HFF-Myc (cell line): ENCODE data around the gene PLCB3.
"Not testable (repeated sequence)": the region's sequence is repeated elsewhere in the genome, so short reads cannot be mapped to it uniquely, and the experiment has no call there.

Source experiments
- DNase-seq: peaks from one replicate; pipeline ENCODE4 v3.0.0-alpha.2; 2011; ENCODE audit warnings: low read depth; ENCODE audit errors: extremely low read depth
- H3K4me3 ChIP-seq: replicated peaks from 2 replicates; pipeline ENCODE4 v1.5.1; 2011; ENCODE audit warnings: low read depth, mild to moderate bottlenecking, control low read depth, low read length
- TF ChIP-seq, protein P1 (sequence below): IDR thresholded peaks from 2 replicates; pipeline ENCODE4 v1.5.1; 2012; ENCODE audit warnings: mild to moderate bottlenecking, low read depth, low read length, control low read depth; ENCODE audit errors: missing control alignments

PLCB3 gene

DNA sequence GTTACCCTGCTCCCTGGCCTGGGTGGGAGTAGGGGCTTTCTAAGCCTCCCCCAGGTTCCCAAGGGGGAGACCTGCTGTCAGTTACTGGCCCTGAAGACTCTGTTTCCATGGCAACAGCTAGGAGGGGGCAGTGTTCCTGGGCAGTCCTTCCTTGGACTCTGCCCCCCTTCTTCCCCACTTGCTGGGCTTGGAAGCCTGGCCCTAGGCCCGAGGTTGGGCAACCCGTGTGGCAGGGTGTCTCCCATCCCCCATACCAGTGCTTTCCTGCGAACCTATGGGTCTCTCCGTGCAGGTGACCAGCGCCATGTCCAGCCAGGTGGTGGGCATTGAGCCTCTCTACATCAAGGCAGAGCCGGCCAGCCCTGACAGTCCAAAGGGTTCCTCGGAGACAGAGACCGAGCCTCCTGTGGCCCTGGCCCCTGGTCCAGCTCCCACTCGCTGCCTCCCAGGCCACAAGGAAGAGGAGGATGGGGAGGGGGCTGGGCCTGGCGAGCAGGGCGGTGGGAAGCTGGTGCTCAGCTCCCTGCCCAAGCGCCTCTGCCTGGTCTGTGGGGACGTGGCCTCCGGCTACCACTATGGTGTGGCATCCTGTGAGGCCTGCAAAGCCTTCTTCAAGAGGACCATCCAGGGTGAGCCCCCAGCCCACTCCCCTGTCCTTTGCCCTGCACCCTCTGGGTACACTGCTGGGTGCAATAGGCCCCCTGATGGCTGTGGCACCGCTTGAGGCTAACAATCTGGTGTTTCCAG, 55.7 kb downstream of the PLCB3 start:
- TF ChIP-seq, protein P1, sequence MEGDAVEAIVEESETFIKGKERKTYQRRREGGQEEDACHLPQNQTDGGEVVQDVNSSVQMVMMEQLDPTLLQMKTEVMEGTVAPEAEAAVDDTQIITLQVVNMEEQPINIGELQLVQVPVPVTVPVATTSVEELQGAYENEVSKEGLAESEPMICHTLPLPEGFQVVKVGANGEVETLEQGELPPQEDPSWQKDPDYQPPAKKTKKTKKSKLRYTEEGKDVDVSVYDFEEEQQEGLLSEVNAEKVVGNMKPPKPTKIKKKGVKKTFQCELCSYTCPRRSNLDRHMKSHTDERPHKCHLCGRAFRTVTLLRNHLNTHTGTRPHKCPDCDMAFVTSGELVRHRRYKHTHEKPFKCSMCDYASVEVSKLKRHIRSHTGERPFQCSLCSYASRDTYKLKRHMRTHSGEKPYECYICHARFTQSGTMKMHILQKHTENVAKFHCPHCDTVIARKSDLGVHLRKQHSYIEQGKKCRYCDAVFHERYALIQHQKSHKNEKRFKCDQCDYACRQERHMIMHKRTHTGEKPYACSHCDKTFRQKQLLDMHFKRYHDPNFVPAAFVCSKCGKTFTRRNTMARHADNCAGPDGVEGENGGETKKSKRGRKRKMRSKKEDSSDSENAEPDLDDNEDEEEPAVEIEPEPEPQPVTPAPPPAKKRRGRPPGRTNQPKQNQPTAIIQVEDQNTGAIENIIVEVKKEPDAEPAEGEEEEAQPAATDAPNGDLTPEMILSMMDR, result no peak
- no peak for DNase-seq
- H3K4me3 ChIP-seq, result peak overlapping the region; percentile 79

DNA sequence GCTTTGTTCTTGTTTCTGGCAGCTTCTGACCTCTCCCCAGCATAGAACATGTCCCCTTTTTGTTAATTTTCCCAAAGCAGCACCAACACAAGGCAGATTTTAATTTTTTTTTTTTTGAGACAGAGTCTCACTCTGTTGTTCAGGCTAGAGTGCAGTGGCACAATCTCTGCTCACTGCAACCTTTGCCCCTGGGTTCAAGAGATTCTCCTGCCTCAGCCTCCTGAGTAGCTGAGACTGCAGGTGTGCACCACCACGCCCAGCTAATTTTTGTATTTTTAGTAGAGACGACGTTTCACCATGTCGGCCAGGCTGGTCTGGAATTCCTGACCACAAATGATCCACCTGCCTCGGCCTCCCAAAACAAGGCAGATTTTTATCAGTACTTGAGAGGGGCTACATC, 56.5 kb downstream of the PLCB3 start:
- not testable (repeated sequence) for DNase-seq

DNA sequence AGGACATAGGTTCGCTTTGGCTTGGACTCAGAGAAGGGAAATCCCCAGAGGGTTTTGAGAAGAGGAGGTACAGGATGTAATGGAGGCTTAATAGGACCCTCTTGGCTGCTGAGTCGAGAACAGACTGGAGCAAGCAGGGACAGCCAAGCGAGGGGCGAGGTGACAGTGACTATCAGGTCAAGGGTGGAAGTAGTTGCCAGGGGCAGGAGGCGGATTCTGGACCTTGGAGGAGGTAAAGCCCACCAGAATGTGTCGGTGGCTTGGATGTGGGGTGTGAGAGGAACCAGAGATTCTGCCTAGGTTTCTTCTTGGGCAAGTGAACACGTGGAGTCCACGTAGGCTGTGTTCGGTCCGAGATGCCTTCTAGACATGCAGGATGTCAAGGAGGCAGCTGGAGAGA, 61.6 kb downstream of the PLCB3 start:
- no peak for DNase-seq
- H3K4me3 ChIP-seq, result no peak overlapping the region
- TF ChIP-seq, protein P1, result no peak

More for the DNA sequence above, 56.5 kb downstream of the PLCB3 start:
- not testable (repeated sequence) for H3K4me3 ChIP-seq

DNA sequence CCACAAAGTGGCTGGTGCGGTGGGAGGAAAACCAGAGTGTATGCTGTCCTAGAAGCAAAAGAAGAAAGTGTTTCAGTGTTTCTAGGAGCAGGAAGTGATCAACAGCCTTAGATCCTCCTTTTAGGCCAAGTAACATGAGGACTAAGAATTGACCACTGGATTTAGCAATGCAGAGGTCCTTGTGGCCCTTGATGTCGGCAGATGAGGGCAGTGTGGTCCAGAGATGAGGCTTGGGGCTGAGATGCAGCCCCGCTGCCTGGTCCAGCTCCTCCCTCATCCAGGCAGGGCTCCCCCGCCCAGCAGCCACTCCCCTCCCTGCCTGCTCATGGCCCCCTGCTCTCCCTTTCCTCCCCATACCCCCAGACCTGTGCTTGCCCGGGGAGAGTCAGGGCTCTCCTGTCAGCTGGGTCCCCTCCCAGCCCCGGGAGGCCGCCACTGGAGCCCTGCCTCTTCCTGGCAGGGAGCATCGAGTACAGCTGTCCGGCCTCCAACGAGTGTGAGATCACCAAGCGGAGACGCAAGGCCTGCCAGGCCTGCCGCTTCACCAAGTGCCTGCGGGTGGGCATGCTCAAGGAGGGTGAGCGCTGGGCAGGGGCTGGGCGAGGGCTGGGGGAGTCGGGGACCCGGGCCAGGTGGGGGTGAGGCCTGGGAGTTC, 62.3 kb downstream of the PLCB3 start:
- no peak overlapping the region for H3K4me3 ChIP-seq
- TF ChIP-seq, protein P1, result no peak
- no peak for DNase-seq

DNA sequence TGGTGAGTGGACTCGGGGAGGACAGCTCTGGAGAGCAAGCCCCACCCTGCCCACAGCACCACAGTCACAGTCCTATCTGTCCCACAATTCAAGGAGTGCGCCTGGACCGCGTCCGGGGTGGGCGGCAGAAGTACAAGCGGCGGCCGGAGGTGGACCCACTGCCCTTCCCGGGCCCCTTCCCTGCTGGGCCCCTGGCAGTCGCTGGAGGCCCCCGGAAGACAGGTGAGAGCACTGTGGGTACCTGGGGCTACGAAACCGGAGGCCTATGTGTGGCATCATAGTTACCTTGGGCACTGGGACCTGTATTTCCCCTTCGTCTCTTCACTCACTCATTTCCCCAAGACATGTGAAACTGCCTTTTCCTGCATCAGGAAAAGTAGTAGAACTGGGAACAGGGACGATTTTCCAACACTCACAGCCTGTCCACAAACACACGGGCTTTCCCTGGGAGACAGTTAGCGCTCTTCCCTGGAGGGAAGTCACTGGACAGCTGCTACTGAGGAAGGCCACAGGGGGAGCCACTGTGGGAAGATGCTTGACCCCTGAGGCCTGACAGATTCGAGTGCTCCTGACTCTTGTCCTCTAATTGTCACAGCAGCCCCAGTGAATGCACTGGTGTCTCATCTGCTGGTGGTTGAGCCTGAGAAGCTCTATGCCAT, 62.9 kb downstream of the PLCB3 start:
- DNase-seq, result no peak
- H3K4me3 ChIP-seq, result no peak overlapping the region
- TF ChIP-seq, protein P1, result peak; percentile 30

DNA sequence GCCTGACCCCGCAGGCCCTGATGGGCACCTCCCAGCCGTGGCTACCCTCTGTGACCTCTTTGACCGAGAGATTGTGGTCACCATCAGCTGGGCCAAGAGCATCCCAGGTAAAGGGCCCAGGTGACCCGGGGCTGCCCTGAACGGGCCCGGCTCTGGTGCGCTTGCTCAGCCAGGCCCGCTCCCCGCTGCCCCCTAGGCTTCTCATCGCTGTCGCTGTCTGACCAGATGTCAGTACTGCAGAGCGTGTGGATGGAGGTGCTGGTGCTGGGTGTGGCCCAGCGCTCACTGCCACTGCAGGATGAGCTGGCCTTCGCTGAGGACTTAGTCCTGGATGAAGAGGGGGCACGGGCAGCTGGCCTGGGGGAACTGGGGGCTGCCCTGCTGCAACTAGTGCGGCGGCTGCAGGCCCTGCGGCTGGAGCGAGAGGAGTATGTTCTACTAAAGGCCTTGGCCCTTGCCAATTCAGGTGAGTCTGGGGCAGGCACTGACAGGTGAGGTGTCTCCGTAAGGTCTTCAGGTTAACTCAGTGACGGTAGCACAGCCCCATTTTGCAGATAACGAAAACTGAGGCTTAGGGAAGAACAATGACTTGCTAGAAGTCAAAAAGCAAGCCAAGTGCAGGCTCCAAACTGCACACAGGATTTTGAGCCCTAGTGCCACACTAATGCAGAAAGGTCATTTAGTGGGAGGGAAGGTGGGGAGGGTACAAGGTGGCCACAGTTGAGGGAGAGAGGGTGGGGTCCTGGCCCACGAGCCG, 63.7 kb downstream of the PLCB3 start:
- H3K4me3 ChIP-seq, result no peak overlapping the region
- DNase-seq, result no peak
- TF ChIP-seq, protein P1, result no peak

DNA sequence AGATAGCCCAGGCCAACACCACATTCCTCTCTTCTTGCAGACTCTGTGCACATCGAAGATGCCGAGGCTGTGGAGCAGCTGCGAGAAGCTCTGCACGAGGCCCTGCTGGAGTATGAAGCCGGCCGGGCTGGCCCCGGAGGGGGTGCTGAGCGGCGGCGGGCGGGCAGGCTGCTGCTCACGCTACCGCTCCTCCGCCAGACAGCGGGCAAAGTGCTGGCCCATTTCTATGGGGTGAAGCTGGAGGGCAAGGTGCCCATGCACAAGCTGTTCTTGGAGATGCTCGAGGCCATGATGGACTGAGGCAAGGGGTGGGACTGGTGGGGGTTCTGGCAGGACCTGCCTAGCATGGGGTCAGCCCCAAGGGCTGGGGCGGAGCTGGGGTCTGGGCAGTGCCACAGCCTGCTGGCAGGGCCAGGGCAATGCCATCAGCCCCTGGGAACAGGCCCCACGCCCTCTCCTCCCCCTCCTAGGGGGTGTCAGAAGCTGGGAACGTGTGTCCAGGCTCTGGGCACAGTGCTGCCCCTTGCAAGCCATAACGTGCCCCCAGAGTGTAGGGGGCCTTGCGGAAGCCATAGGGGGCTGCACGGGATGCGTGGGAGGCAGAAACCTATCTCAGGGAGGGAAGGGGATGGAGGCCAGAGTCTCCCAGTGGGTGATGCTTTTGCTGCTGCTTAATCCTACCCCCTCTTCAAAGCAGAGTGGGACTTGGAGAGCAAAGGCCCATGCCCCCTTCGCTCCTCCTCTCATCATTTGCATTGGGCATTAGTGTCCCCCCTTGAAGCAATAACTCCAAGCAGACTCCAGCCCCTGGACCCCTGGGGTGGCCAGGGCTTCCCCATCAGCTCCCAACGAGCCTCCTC, 64.6 kb downstream of the PLCB3 start:
- not testable (repeated sequence) for DNase-seq
- H3K4me3 ChIP-seq, result peak overlapping the region; percentile 92
